Endothelial cell of hepatic sinusoid (primary cell): Measurements from ENCODE around the gene GLT6D1.

Experiments
- in situ Hi-C: cut with HindIII; loops from 2 replicates; pipeline ENCODE4 v1.10.0; 2017; ENCODE audit warnings: low sequenced_read_pairs

The GLT6D1 gene

GRCh38 chr9:135588886-135589595 lies 50.3 kb downstream of the GLT6D1 start:
- in situ Hi-C loops: no loop called here

GRCh38 chr9:135588371-135588770 lies 51.0 kb downstream of the GLT6D1 start:
- in situ Hi-C loops: no loop called here

DNA sequence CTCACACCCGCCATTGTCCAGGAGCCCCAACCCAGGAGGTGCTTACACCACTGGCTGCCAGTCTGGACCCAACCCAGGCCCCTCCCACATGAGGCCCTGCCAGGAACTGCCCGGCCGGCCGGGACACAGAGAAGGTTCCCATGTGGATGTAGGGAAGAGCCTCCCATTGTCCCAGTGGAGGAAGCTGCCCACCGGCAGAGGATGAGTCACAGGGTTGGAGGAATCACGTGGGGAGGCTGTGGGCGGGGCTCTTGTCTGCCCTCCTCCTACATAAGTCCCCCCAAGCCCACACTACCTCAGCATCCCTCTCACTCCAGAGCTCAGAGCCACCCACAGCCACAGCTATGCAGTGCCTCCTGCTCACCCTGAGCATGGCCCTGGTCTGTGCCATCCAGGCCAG lies 51.7 kb downstream of the GLT6D1 start:
- in situ Hi-C loops: no loop called here

DNA sequence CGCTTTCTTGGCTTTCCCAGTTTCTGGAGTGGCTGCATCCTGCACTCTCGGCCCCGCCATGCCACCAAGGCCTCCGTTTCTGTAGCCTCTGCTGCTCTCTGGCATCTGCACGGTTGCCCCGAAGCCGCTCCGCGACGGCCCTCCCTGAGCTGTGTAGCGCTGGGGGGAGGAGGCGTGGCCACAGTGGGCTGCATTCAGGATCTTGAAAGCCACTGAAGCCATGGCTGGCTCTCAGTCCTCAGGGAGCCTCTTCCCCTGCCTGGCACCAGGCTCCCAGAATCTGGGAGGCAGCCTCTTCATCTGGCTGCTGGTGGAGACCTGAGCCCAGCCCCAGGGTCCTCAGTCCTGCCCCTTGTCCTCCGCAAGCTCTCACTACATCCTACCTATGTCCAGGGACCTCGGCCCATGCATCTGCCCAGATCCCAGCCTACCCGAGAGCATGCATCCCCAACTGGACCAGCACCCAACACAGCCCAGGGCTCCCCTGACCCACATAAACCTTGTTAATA lies 52.7 kb downstream of the GLT6D1 start:
- in situ Hi-C loops: no loop called here

- in situ Hi-C loops: no loop called here
These were observed 54.4 kb downstream of the GLT6D1 start for GRCh38 chr9:135584934-135585333.

- in situ Hi-C loops: no loop called here
These were observed 55.0 kb downstream of the GLT6D1 start for GRCh38 chr9:135584371-135584770.

- in situ Hi-C loops: no loop called here
These were observed 55.7 kb downstream of the GLT6D1 start for GRCh38 chr9:135583688-135584011.

- in situ Hi-C loops: no loop called here
These were observed 56.2 kb downstream of the GLT6D1 start for GRCh38 chr9:135582966-135583687.

- in situ Hi-C loops: no loop called here
These were observed 56.8 kb downstream of the GLT6D1 start for GRCh38 chr9:135582541-135582940.

GRCh38 chr9:135581636-135582426 lies 57.5 kb downstream of the GLT6D1 start:
- in situ Hi-C loops: no loop called here

GRCh38 chr9:135580664-135581380 lies 58.5 kb downstream of the GLT6D1 start:
- in situ Hi-C loops: no loop called here

DNA sequence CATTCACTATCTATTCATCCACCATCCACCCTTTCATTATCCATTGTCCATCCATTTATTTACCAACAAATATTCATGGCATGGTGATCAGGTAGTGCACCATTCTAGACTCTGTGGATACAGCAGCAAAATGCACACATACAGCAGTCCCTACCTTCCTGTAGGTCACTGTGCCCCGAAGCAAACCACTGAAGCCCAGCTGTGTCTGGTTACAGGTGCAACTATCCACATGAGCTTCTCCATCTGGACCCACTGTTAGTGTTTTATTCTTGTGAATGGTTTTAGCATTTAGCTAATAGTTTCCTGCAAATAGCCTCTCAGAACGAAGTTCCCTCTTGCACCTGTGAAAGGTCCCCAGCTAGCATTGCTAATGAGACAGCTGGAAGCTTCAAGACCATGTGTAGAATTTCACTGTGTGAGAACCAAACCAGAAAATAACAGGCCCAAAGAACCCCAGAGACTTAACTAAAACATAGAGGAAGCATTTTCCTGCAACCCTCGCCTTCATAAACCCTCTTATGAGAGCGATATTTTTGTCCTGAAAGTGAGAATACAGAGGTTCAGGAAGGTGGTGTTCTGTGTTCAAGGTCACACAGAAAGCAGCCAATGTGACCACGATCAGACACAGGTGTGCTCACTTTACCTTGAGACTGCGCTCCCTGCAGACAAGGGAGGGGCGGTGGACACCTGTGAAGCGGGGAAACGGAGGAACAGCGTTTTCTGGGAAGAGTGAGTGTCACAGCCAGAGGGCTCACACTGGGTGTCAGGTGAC lies 59.3 kb downstream of the GLT6D1 start:
- in situ Hi-C loops: no loop called here

DNA sequence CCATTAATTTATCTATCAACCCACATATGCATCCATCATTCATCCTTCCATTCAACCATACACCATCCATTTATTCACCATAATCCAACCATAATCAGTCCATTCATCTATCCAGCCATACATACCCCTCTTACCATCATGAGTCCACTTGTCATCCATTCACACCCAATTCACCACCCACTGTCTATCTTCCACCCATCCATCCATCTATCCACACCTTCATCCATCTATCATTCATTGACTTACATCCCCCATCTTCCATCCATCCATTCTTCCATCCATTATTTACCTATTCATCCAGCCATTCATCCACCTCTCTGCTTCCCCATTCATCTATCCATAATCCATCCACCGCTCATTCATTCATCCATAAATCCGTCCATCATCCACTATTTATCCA lies 60.0 kb downstream of the GLT6D1 start:
- in situ Hi-C loops: no loop called here

- in situ Hi-C loops: no loop called here
These were observed 62.1 kb downstream of the GLT6D1 start for GRCh38 chr9:135577256-135577655.

DNA sequence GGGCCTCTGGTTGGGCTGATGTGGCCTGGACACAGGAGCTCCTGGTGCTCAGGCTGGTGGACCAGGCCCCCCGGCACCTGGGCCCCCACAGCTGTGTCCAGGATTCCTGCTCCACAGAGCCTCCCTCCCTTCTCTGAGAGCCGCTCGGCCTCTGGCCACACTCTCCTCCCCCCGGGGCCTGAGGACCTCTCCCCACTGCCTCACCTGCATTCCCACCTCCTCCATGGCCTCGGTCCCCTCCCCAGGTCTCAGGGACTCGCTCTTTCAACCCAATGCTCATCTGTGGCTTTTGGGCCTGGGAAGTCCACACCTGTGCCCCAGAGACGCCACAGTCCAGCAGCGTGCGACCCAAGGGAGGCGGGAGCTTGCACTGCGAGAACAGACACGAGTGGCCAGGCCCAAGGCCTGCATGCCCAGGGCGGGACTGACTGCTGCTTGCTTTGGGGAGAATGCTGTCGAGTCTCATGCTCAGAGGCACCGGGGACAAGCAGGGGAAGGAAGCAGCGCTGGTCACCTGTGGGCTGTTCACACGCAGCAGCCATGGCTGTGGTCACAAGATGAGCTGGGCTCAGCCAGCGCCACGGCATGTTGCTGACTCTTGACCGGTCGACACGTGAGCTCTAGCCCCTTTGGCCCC lies 63.2 kb downstream of the GLT6D1 start:
- in situ Hi-C loops: no loop called here

- in situ Hi-C loops: no loop called here
These were observed 64.4 kb downstream of the GLT6D1 start for GRCh38 chr9:135574943-135575342.

GRCh38 chr9:135574331-135574730 lies 65.0 kb downstream of the GLT6D1 start:
- in situ Hi-C loops: no loop called here
